Uterus (tissue), 2 donors: ENCODE results near the gene CACNA1D.

Source experiments
- CTCF ChIP-seq, 4 experiments: fragments of 200-600 bp in 2 of 4; fragments of 450-650 bp in 2 of 4; sonication (generic) in 2 of 4; IDR thresholded peaks; one replicate each; pipeline ENCODE4 v1.5.1; 2016 to 2019; ENCODE audit warnings: antibody characterized with exemption in 4 of 4, mild to moderate bottlenecking in 2 of 4, moderate library complexity in 1 of 4
- POLR2A ChIP-seq, 2 donors: fragments of 450-650 bp; IDR thresholded peaks; one replicate each; pipeline ENCODE4 v1.6.1; 2016; ENCODE audit warnings: antibody characterized with exemption in 2 of 2, mild to moderate bottlenecking in 1 of 2, moderate library complexity in 1 of 2

- TF ChIP-seq CTCF (IDR thresholded peaks at IDR 0.05) (no peak), POLR2A (IDR thresholded peaks at IDR 0.05) (no peak)
Observed at GRCh38 chr3:53496984-53497383, 2.6 kb downstream of the CACNA1D start.
